ENCODE results near the gene ZNF579.

- TF ChIP-seq MAZ (IDR thresholded peaks at IDR 0.05; ENCODE audit: borderline replicate concordance, low read depth, low read length), result no peak
- no peak for TF ChIP-seq REST (IDR thresholded peaks at IDR 0.05)
Observed at GRCh38 chr19:55625004-55625326, 44.3 kb upstream of the ZNF579 start.

Measured in A549 (cell line).